A375 (cell line): ENCODE data around the gene PCDH11X. TPM values are rescaled to one million over a fixed set of nuclear protein-coding genes. Genes with fewer than 3 reads are reported as not detected.

Experiments used
- small RNA-seq: library from RNA; depleted of rRNA; stranded (forward); fragments of <200 nt; gene quantifications from one replicate; pipeline ENCODE3, GENCODE V24; 2014
- total RNA-seq: library from RNA; depleted of rRNA; stranded (reverse); fragments of >200 nt; shearing (Covaris generic); gene quantifications from 2 replicates; pipeline ENCODE4 v1.2.3, GENCODE V29; 2014; rRNA removed

Gene PCDH11X, protein sequence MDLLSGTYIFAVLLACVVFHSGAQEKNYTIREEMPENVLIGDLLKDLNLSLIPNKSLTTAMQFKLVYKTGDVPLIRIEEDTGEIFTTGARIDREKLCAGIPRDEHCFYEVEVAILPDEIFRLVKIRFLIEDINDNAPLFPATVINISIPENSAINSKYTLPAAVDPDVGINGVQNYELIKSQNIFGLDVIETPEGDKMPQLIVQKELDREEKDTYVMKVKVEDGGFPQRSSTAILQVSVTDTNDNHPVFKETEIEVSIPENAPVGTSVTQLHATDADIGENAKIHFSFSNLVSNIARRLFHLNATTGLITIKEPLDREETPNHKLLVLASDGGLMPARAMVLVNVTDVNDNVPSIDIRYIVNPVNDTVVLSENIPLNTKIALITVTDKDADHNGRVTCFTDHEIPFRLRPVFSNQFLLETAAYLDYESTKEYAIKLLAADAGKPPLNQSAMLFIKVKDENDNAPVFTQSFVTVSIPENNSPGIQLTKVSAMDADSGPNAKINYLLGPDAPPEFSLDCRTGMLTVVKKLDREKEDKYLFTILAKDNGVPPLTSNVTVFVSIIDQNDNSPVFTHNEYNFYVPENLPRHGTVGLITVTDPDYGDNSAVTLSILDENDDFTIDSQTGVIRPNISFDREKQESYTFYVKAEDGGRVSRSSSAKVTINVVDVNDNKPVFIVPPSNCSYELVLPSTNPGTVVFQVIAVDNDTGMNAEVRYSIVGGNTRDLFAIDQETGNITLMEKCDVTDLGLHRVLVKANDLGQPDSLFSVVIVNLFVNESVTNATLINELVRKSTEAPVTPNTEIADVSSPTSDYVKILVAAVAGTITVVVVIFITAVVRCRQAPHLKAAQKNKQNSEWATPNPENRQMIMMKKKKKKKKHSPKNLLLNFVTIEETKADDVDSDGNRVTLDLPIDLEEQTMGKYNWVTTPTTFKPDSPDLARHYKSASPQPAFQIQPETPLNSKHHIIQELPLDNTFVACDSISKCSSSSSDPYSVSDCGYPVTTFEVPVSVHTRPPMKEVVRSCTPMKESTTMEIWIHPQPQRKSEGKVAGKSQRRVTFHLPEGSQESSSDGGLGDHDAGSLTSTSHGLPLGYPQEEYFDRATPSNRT (N-terminal part only)
- 0.91 and 1.7 TPM in 2 replicates for total RNA-seq

DNA sequence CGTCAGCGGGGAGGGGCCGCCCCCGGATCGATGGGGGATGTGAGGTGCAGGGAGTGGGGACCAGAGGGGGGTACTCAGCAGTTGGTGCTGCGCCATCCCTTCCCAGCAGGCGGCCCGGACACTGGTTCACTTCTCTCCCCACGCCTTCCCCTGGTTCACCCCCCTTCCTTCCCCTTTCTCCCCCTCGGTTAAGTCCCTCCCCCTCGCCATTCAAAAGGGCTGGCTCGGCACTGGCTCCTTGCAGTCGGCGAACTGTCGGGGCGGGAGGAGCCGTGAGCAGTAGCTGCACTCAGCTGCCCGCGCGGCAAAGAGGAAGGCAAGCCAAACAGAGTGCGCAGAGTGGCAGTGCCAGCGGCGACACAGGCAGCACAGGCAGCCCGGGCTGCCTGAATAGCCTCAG is at the start of gene PCDH11X:
PCDH11X (plus strand) TSS at position 241 of the 400 bp plus-strand sequence. CDS start 56,130 bp downstream, outside the sequence.

Small RNA genes within 50 kb of the gene (small RNA-seq; reads per million reads assigned to genes)
- gene RNU2-26P = 0.17 reads per million
